ENCODE measurements around the gene MOB3B. TPM values are rescaled to one million over a fixed set of nuclear protein-coding genes. Genes with fewer than 3 reads are reported as not detected.
A peak's percentile ranks its signal among the peaks of the same experiment; 100 is the strongest.

Gene MOB3B
- total RNA-seq, 4 donors from 2014 or later: 16.2 to 23.7 (median 19.7) TPM

- Histone ChIP-seq H3K4me1 (peaks cover 0 to 32% (median 9%) of the 10 kb centered on the region in 4 donors), H3K27ac (peak overlapping the region in 2 of 4 donors; percentile 58 to 75), H3K36me3 (no peaks in the 10 kb centered on the region), H3K27me3 (no peaks in the 10 kb centered on the region), H3K9me3 (no peaks in the 10 kb centered on the region), H3K4me3 (peak overlapping the region in 1 of 4 donors; percentile 37)
- 10 to 16% methylated on average over 2 of the region's 2 CpGs for WGBS, 2 donors
- DNase-seq (ENCODE audit: low spot score in 2 of 2): no peak
- TF ChIP-seq EP300 (IDR thresholded peaks at IDR 0.05): no peak
- TF ChIP-seq POLR2A (IDR thresholded peaks at IDR 0.05): no peak
- no peak for TF ChIP-seq CTCF (IDR thresholded peaks at IDR 0.05)
These were observed 116.7 kb downstream of the MOB3B start for GRCh38 chr9:27412963-27413362.

GRCh38 chr9:27412081-27412480 lies 117.5 kb downstream of the MOB3B start:
- DNase-seq (ENCODE audit: low spot score in 2 of 2): no peak
- Histone ChIP-seq H3K27ac (no peak overlapping the region), H3K9me3 (no peaks in the 10 kb centered on the region), H3K27me3 (no peaks in the 10 kb centered on the region), H3K4me1 (peaks cover 0 to 41% (median 11%) of the 10 kb centered on the region in 4 donors), H3K36me3 (no peaks in the 10 kb centered on the region), H3K4me3 (no peak overlapping the region)
- TF ChIP-seq POLR2A (IDR thresholded peaks at IDR 0.05) (no peak), EP300 (IDR thresholded peaks at IDR 0.05) (no peak), CTCF (IDR thresholded peaks at IDR 0.05) (no peak)
- 75 to 82% methylated on average over 3 of the region's 3 CpGs for WGBS, 2 donors

GRCh38 chr9:27408482-27408881 lies 121.1 kb downstream of the MOB3B start:
- no peak overlapping the region for H3K4me3 ChIP-seq
- H3K27me3 ChIP-seq: no peaks in the 10 kb centered on the region
- 69 to 82% methylated on average over 2 of the region's 2 CpGs for WGBS, 2 donors
- H3K9me3 ChIP-seq: no peaks in the 10 kb centered on the region
- peaks cover 0 to 28% (median 3%) of the 10 kb centered on the region in 4 donors for H3K4me1 ChIP-seq
- no peaks in the 10 kb centered on the region for H3K36me3 ChIP-seq
- no peak for DNase-seq (ENCODE audit: low spot score in 2 of 2)
- H3K27ac ChIP-seq: no peak overlapping the region
- TF ChIP-seq EP300 (IDR thresholded peaks at IDR 0.05): no peak
- TF ChIP-seq POLR2A (IDR thresholded peaks at IDR 0.05): no peak
- TF ChIP-seq CTCF (IDR thresholded peaks at IDR 0.05): no peak

- DNase-seq (ENCODE audit: low spot score in 2 of 2): no peak
- no peaks in the 10 kb centered on the region for H3K36me3 ChIP-seq
- TF ChIP-seq CTCF (IDR thresholded peaks at IDR 0.05): no peak
- no peak for TF ChIP-seq POLR2A (IDR thresholded peaks at IDR 0.05)
- no peak for TF ChIP-seq EP300 (IDR thresholded peaks at IDR 0.05)
- peaks cover 0 to 24% (median 3%) of the 10 kb centered on the region in 4 donors for H3K4me1 ChIP-seq
- WGBS, 2 donors: 58 to 59% methylated on average over 5 of the region's 5 CpGs
- H3K9me3 ChIP-seq: no peaks in the 10 kb centered on the region
- no peaks in the 10 kb centered on the region for H3K27me3 ChIP-seq
- H3K27ac ChIP-seq: peak overlapping the region in 1 of 4 donors; percentile 36
- H3K4me3 ChIP-seq: no peak overlapping the region
These were observed 121.6 kb downstream of the MOB3B start for GRCh38 chr9:27408001-27408400.

GRCh38 chr9:27407491-27407890 lies 122.1 kb downstream of the MOB3B start:
- no peak overlapping the region for H3K4me3 ChIP-seq
- no peak for DNase-seq (ENCODE audit: low spot score in 2 of 2)
- no peaks in the 10 kb centered on the region for H3K9me3 ChIP-seq
- H3K27me3 ChIP-seq: no peaks in the 10 kb centered on the region
- H3K36me3 ChIP-seq: no peaks in the 10 kb centered on the region
- TF ChIP-seq POLR2A (IDR thresholded peaks at IDR 0.05) (no peak), EP300 (IDR thresholded peaks at IDR 0.05) (no peak), CTCF (IDR thresholded peaks at IDR 0.05) (no peak)
- peaks cover 0 to 19% (median 3%) of the 10 kb centered on the region in 4 donors for H3K4me1 ChIP-seq
- 50 to 57% methylated on average over 1 of the region's 1 CpG for WGBS, 2 donors
- peak overlapping the region in 1 of 4 donors; percentile 36 for H3K27ac ChIP-seq
